Fibroblast of villous mesenchyme (primary cell): ENCODE data around the gene AOPEP. TPM values are rescaled to one million over a fixed set of nuclear protein-coding genes. Genes with fewer than 3 reads are reported as not detected.

ENCODE experiments used
- DNase-seq: peaks from one replicate; pipeline ENCODE4 v3.0.0-alpha.2; 2010; ENCODE audit warnings: low read depth
- H3K4me3 ChIP-seq: 2 replicates; pipeline ENCODE4 v1.5.1; 2011; ENCODE audit warnings: low read depth, mild to moderate bottlenecking, low read length
- total RNA-seq: library from RNA; depleted of rRNA; stranded (reverse); fragments of >200 nt; gene quantifications from 2 replicates; pipeline ENCODE4 v1.2.3, GENCODE V29; 2012
- TF ChIP-seq, protein P1 (sequence below): IDR thresholded peaks from 2 replicates; pipeline ENCODE4 v1.5.1; 2012; ENCODE audit warnings: low read depth, mild to moderate bottlenecking, low read length; ENCODE audit not compliant: insufficient read depth

AOPEP gene
- total RNA-seq, 1 donor = 153 TPM

DNA sequence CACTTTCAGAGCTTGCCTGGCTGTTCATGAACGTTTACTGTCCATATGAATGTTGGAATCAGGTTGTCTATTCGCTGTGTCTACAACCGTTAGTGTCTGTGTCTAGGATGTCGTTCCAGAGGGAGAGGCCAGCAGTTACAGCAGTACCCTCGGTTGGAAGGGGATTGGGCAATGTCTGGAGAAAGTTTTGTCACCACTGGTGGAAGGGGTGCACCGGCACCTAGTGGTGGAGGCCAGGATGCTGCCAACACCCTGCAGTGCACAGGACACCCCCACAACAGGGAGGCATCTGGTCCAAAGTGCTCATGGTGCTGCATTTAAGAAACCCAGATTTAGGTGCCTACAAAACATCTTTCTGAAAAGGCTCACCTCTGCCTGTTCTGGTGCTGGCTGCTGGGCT lies 370.3 kb downstream of the AOPEP start:
- DNase-seq = peak; percentile 48
- no peak overlapping the region for H3K4me3 ChIP-seq
- TF ChIP-seq, protein P1, sequence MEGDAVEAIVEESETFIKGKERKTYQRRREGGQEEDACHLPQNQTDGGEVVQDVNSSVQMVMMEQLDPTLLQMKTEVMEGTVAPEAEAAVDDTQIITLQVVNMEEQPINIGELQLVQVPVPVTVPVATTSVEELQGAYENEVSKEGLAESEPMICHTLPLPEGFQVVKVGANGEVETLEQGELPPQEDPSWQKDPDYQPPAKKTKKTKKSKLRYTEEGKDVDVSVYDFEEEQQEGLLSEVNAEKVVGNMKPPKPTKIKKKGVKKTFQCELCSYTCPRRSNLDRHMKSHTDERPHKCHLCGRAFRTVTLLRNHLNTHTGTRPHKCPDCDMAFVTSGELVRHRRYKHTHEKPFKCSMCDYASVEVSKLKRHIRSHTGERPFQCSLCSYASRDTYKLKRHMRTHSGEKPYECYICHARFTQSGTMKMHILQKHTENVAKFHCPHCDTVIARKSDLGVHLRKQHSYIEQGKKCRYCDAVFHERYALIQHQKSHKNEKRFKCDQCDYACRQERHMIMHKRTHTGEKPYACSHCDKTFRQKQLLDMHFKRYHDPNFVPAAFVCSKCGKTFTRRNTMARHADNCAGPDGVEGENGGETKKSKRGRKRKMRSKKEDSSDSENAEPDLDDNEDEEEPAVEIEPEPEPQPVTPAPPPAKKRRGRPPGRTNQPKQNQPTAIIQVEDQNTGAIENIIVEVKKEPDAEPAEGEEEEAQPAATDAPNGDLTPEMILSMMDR = peak; percentile 39

DNA sequence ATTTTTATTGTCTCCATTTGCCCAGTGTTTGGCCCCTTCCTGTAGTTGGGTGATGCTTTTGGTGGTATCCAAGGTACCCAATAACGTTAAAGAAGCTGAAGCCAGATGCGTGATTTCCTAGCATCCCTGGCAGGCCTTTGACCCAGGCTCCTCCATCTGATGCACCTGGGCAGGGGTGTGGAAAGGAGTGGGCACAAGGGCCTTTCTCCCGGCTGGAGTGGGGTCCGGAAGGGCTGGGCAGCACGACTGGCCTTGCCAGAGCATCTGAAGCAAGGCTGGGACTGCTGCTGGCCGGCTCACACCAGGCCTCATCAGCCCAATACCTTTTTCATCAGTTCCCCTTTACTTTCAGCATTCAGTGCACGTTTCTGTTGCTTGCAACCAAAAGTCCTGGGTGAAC lies 370.8 kb downstream of the AOPEP start:
- no peak for DNase-seq
- TF ChIP-seq, protein P1 = no peak
- H3K4me3 ChIP-seq = no peak overlapping the region

DNA sequence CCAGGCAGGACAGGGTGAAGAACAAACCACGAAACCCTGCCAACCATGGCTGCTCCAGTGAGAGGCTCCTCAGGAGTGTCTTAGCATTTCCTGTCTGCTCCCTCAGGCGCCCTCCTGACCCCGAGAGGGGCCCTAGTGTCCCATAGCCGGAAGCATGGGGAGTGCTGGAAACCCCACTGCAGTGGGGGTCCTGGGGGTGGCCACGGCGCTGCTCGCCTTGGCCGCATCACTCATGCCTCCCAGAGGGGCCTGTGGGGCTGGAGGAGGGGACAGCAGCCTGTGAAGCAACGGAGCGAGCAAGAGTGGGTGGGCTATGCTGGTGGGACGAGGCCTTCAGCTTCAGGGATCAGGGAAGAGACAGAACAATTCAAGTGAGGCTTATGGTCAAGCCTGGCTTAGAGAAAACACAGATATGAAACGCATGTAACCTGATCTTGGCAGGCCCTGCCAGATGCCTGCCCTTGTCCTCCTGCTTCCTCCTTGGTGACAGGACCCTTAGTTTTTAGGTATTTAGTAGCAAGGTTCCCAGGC lies 372.0 kb downstream of the AOPEP start:
- no peak for DNase-seq
- H3K4me3 ChIP-seq = no peak overlapping the region
- TF ChIP-seq, protein P1 = no peak

DNA sequence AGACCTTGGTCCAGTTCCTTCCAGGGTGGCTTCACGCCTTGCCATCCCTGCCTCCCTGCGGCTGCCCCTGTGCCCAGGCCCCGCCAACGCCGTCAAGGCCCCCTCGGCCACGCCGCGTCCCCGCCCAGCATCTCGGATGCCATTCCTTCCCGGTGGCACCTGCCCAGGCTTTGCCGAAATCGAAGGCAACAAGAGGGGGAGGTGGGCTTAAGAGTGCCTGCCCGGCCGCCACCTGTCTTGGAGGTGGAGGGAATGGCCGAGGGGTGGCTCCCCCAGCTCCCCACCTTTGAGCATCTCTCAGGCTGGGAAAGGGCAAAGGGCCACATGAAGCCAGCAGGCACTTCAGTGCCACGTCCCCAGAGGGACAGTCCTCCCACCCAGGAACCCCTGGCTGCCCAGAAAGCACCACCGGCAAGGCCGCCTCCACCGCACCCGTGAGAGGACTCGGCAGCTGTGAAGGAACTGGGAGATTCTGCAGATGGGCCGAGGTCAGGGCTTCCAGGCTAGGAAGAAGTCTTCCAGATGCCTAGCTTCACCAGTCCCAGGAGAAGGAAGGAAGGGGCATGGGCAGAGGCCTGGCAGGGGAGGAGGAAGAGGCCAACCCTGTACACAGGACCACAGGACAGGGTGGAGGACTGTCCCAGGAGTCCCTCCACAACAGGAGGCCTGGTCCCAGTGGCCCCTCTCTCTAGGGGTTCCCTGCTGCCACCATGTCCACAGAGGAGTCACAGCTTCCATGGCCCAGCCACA lies 373.0 kb downstream of the AOPEP start:
- DNase-seq = no peak

DNA sequence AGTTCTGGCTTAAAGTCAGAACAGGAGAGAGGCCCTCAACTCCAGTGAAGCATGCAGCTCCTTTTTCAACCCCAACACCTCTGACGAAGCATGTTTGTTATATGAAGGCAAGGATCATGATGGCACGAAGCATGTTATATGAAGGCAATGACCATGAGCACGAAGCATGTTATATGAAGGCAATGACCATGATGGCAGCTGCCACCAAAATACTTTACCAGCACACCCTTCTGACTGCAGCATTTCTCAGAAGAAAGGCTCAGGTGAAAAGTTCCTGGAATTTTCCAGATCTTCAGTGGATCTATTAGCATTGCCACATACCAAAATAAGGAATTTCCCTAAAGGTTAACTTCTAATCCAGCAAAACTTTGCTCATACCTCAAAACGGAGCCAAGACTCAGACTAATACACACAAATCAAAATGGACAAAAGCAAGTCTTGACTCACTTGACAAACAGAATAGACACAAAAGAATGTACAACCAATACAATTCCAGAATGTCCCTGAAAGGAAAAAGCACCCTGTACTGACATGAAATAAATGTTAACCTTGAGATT lies 373.6 kb downstream of the AOPEP start:
- no peak overlapping the region for H3K4me3 ChIP-seq
- no peak for DNase-seq
- TF ChIP-seq, protein P1 = no peak

More for the DNA sequence above, 373.0 kb downstream of the AOPEP start:
- TF ChIP-seq, protein P1 = no peak
- H3K4me3 ChIP-seq = no peak overlapping the region

DNA sequence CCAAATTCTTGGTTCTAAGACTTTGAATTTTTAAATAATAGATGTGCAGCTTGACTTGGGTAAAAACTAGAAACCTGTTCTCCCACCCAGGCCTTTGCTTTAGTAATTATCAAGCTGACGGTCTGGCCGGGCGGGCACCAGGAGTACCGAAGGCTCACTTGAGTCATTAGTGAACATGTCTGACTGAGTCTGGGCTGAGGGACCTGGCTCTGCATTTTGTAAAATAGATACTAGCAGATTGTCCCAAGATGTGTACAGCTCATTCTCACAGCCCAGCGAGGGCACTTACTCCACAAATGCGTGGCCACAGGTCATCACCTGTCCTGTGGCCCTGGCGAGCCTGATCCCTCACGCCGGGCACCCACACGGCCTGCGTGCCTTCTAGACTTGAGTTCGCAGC lies 374.8 kb downstream of the AOPEP start:
- TF ChIP-seq, protein P1 = no peak
- DNase-seq = no peak
- no peak overlapping the region for H3K4me3 ChIP-seq
